ENCODE measurements around the gene ZNF148. TPM values are rescaled to one million over a fixed set of nuclear protein-coding genes. Genes with fewer than 3 reads are reported as not detected.
"Not testable (repeated sequence)": the region's sequence is repeated elsewhere in the genome, so short reads cannot be mapped to it uniquely, and the experiment has no call there.

Gene ZNF148
- total and polyA plus RNA-seq, 7 donors, result 3.5 to 29.8 (median 22.7) TPM

GRCh38 chr3:125410922-125411321 is 35.8 kb upstream of the ZNF148 start:
- Histone ChIP-seq H3K27me3 (ENCODE audit: insufficient read depth in 3 of 3, low read length in 2 of 3) (no peaks in the 10 kb centered on the region), H3K4me1 (no peaks in the 10 kb centered on the region), H3K4me3 (no peak overlapping the region), H3K9me3 (no peaks in the 10 kb centered on the region), H3K36me3 (ENCODE audit: insufficient read depth in 1 of 2, low read depth in 1 of 2) (no peaks in the 10 kb centered on the region), H3K27ac (no peak overlapping the region)
- intact Hi-C loops (cut with DNase I), result no loop called here
- TF ChIP-seq CTCF (IDR thresholded peaks at IDR 0.05), result no peak
- WGBS, 3 donors, result 91 to 93% (median 92%) methylated on average over 6 of the region's 6 CpGs
- ATAC-seq (no peak), DNase-seq (no peak)

- no peak overlapping the region for H3K27ac ChIP-seq
- ATAC-seq (no peak), DNase-seq (no peak)
- no peaks in the 10 kb centered on the region for H3K9me3 ChIP-seq
- TF ChIP-seq CTCF (IDR thresholded peaks at IDR 0.05), result no peak
- H3K4me3 ChIP-seq, result no peak overlapping the region
- intact Hi-C loops (cut with DNase I), result no loop called here
- H3K27me3 ChIP-seq (ENCODE audit: insufficient read depth in 3 of 3, low read length in 2 of 3), result no peaks in the 10 kb centered on the region
- H3K4me1 ChIP-seq, result no peaks in the 10 kb centered on the region
- WGBS, 3 donors, result 95 to 96% (median 96%) methylated on average over 2 of the region's 2 CpGs
- no peaks in the 10 kb centered on the region for H3K36me3 ChIP-seq (ENCODE audit: insufficient read depth in 1 of 2, low read depth in 1 of 2)
Measured at GRCh38 chr3:125406070-125406469, 30.9 kb upstream of the ZNF148 start.

GRCh38 chr3:125405515-125405914 is 30.4 kb upstream of the ZNF148 start:
- H3K4me1 ChIP-seq; H3K36me3 ChIP-seq (ENCODE audit: insufficient read depth in 1 of 2, low read depth in 1 of 2); intact Hi-C loops (cut with DNase I); DNase-seq; H3K27me3 ChIP-seq (ENCODE audit: insufficient read depth in 3 of 3, low read length in 2 of 3); H3K27ac ChIP-seq; ATAC-seq; H3K4me3 ChIP-seq; H3K9me3 ChIP-seq: not testable (repeated sequence)
- 92 to 96% (median 93%) methylated on average over 4 of the region's 4 CpGs for WGBS, 3 donors

GRCh38 chr3:125403789-125404188 is 28.7 kb upstream of the ZNF148 start:
- intact Hi-C loops (cut with DNase I), result no loop called here
- H3K9me3 ChIP-seq, result no peaks in the 10 kb centered on the region
- H3K27me3 ChIP-seq (ENCODE audit: insufficient read depth in 3 of 3, low read length in 2 of 3), result no peaks in the 10 kb centered on the region
- H3K4me1 ChIP-seq, result no peaks in the 10 kb centered on the region
- H3K27ac ChIP-seq, result no peak overlapping the region
- 81 to 85% (median 82%) methylated on average over 2 of the region's 2 CpGs for WGBS, 3 donors
- TF ChIP-seq CTCF (IDR thresholded peaks at IDR 0.05), result no peak
- no peaks in the 10 kb centered on the region for H3K36me3 ChIP-seq (ENCODE audit: insufficient read depth in 1 of 2, low read depth in 1 of 2)
- H3K4me3 ChIP-seq, result no peak overlapping the region
- DNase-seq (no peak), ATAC-seq (no peak)

DNA sequence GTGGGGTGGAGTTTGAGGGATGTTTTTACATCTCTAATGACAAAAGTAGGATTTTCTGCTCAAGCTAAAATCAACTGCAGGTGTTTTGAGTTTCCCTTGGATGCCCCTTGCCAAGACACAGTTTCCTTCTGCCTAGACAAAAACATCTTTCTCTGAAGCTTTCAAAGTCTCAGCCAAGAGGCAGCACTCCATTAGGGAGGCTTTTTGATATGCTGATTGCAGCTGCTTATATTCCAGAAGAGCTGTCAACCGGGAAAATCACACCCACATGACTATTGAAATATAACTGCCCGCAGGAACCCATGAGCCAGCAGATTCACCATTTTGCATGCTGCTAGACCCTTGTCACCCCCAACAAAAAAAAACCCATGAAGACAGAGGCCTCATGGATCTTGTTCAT is 27.5 kb upstream of the ZNF148 start:
- intact Hi-C loops (cut with DNase I), result no loop called here
- Histone ChIP-seq H3K4me1 (no peaks in the 10 kb centered on the region), H3K4me3 (no peak overlapping the region), H3K27me3 (ENCODE audit: insufficient read depth in 3 of 3, low read length in 2 of 3) (no peaks in the 10 kb centered on the region), H3K9me3 (no peaks in the 10 kb centered on the region), H3K36me3 (ENCODE audit: insufficient read depth in 1 of 2, low read depth in 1 of 2) (no peaks in the 10 kb centered on the region), H3K27ac (no peak overlapping the region)
- ATAC-seq, result no peak
- 70 to 78% (median 74%) methylated on average over 2 of the region's 2 CpGs for WGBS, 3 donors
- no peak for TF ChIP-seq CTCF (IDR thresholded peaks at IDR 0.05)
- DNase-seq, result no peak

Data from psoas muscle (tissue), 8 donors.